K562 (cell line): Measurements from ENCODE around the gene NT5DC2. TPM values are rescaled to one million over a fixed set of nuclear protein-coding genes. Genes with fewer than 3 reads are reported as not detected.

Source experiments
- CREB1 ChIP-seq, 2 experiments: sonication (generic) in 1 of 2; formaldehyde crosslinking in 1 of 2; IDR thresholded peaks; 2 replicates each; pipeline versions ENCODE4 v1.6.1 to v1.8.0; 2012 to 2022; ENCODE audit warnings: inconsistent platforms in 1 of 2, mild to moderate bottlenecking in 1 of 2, missing genetic modification reagents in 1 of 2, moderate library complexity in 1 of 2
- CTCF ChIP-seq, 3 experiments: IDR thresholded peaks in 2 of 3; conservative IDR thresholded peaks in 1 of 3; 2 replicates each; pipeline ENCODE4 v1.5.1; 2011 to 2012; ENCODE audit warnings: low read length in 3 of 3, mild to moderate bottlenecking in 3 of 3, control low read depth in 2 of 3, improper control_type of control experiment in 1 of 3, inconsistent platforms in 1 of 3, low read depth in 1 of 3, mixed read lengths in 1 of 3, moderate library complexity in 1 of 3; ENCODE audit not compliant: insufficient read depth in 2 of 3
- MED1 ChIP-seq: sonication (generic); formaldehyde crosslinking; IDR thresholded peaks from 2 replicates; pipeline ENCODE4 v1.8.1; 2023; ENCODE audit warnings: missing genetic modification reagents, borderline replicate concordance
- NKRF ChIP-seq: fragments of 450-650 bp; IDR thresholded peaks from 2 replicates; pipeline ENCODE4 v1.6.1; 2016; ENCODE audit warnings: borderline replicate concordance
- POLR2AphosphoS5 ChIP-seq: IDR thresholded peaks from 2 replicates; pipeline ENCODE4 v1.6.1; 2011; ENCODE audit warnings: mild to moderate bottlenecking, low read depth, low read length, moderate library complexity; ENCODE audit not compliant: control insufficient read depth, insufficient read depth
- SMC3 ChIP-seq: conservative IDR thresholded peaks from 2 replicates; pipeline ENCODE4 v1.6.1; 2011; ENCODE audit warnings: low read depth, low read length, improper control_type of control experiment; ENCODE audit not compliant: insufficient read depth
- ZNF778 ChIP-seq: fragments of 450-650 bp; formaldehyde crosslinking; IDR thresholded peaks from 2 replicates; pipeline ENCODE4 v1.4.0; 2020; ENCODE audit warnings: mild to moderate bottlenecking, moderate library complexity
- polyA plus RNA-seq, 8 experiments: library from polyadenylated mRNA; depleted of rRNA in 4 of 8; stranded (reverse) in 5 of 8; unstranded in 3 of 8; fragments of >200 nt; fragmentation: Nextera tagmentation in 2 of 8; fragmentation: Illumina TruSeq in 1 of 8; extraction: Ambion mirVana in 2 of 8; extraction: Trizol in 1 of 8; gene quantifications; 2 replicates each; pipeline versions ENCODE4 v1.2.1 to v1.2.3, GENCODE V29; 2011 to 2014; ENCODE audit warnings: inconsistent platforms in 1 of 8, missing spikeins in 1 of 8
- total RNA-seq, 7 experiments: library from RNA; depleted of rRNA in 6 of 7; stranded (reverse); fragments of >200 nt in 6 of 7; fragmentation: Illumina TruSeq in 2 of 7; extraction: Trizol in 2 of 7; gene quantifications; 2 replicates each; pipeline versions ENCODE4 v1.2.1 to v1.2.3, GENCODE V29; 2011 to 2021; ENCODE audit warnings: low replicate concordance in 1 of 7

Gene NT5DC2
- total and polyA plus RNA-seq, 9 of the 15 experiments (the other 6 are each of a cell fraction or from before 2014, with no cell fraction given), result 25.6 to 168 (median 122) TPM

DNA sequence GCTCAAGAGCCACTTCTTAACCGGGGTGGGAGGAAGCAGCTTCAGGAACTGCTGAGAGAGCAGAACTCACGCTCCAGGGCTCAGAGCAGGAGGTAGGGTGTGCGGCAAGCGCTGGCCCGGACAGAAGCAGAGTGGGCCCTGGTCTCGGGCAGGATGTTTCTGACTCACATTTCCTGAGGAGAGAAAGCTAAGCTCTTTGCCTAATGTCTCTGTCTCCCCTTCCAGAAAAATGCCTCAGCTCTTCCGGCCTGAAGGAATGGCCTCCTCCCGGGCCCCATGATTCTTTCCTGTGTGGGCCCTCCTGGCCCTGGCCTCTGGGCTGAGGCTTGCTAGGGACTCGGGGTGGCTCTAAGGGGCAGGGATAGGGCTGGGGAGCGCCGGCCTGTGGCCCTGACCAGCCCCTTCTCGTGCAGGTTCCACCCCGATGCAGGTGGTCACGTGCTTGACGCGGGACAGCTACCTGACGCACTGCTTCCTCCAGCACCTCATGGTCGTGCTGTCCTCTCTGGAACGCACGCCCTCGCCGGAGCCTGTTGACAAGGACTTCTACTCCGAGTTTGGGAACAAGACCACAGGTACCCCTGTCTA lies 42.6 kb downstream of the NT5DC2 start (continued):
- TF ChIP-seq SMC3 (no peak), ZNF778 (no peak), POLR2AphosphoS5 (no peak), MED1 (CRISPR knock-in tag) (no peak), CREB1 (IDR thresholded peaks at IDR 0.05) (no peak), CREB1 (CRISPR knock-in tag; IDR thresholded peaks at IDR 0.05) (no peak), NKRF (no peak), CTCF (IDR thresholded peaks at IDR 0.05 in 2 of 3, conservative IDR thresholded peaks at IDR 0.05 in 1 of 3; ENCODE audit: insufficient read depth in 2 of 3, low read depth in 1 of 3, low read length in 3 of 3) (no peak)
